Suppressor macrophage treated with lipopolysaccharide for 1 hour (primary cell): Measurements from ENCODE around the gene GABRB3.

Experiments used
- DNase-seq, 3 donors: peaks; one replicate each; pipeline ENCODE4 v3.0.0-alpha.2; 2020 to 2022

GABRB3 gene

GRCh38 chr15:26624128-26624527 lies 148.7 kb downstream of the GABRB3 start:
- DNase-seq: no peak

- DNase-seq: no peak
Measured at GRCh38 chr15:26623071-26623470, 149.8 kb downstream of the GABRB3 start.

GRCh38 chr15:26621816-26622215 lies 151.1 kb downstream of the GABRB3 start:
- no peak for DNase-seq

DNA sequence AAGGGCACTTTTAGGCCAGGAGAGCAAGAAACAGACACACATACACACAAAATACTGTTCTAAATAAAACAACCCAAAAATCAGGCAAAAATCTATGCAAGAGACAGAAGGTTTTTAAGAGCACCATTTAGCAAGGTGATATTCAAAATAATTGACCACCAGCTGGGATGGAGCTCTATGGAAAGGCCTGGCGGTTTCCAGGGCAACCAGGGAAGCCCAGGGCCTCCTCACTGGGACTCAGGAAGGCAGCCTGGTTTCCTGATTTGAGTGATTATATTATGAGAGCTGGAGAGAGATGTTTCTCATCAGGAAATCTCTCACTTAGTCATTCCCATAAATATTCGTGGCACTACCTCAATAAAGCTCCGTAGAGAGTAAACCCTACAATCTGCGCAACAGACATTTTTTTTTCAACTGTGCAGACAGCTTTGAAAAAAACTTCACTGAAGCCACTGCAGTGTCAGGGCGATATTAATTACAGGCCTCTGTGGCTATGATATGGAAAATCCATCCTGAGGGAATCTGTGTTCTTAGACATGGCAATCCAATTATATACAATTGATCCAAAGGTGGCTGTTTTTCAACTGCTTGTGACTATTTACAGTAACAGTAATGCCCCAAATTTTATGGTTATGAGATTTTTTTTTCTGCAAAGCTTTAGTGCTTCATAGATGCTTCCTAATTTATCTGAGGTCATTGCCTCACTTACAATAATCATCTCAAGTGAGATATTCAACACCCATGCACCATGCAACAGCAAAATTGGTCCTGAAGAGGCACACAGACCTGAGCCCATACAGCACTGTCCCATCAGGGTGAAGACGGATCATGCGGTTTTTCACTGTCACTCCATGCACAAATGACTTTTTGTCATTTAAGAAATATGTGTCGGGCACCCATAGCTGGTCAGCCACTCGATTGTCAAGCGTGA lies 152.1 kb downstream of the GABRB3 start:
- DNase-seq: no peak

DNA sequence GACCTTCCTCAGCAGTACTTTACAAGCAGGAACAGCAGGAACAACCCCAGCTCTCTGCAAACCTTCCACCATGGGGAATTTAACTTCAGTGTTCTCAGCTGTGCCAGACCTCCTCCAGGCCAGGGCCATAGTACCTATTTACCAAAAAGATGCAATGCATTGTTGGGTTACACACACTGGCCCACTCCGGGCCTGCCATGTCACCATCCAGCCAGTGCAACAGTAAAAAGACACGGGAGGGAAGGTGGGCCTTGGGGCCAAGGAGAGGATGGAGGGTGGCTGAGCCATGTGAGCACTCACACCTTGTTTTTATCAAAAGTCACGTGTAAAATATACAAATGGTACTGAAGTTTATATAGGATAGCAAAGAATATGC lies 157.0 kb downstream of the GABRB3 start:
- no peak for DNase-seq

GRCh38 chr15:26615188-26615926 lies 157.5 kb downstream of the GABRB3 start:
- DNase-seq: no peak

- no peak for DNase-seq
Measured at GRCh38 chr15:26614734-26615133, 158.1 kb downstream of the GABRB3 start.

- DNase-seq: no peak
Measured at GRCh38 chr15:26598704-26599103, 174.2 kb downstream of the GABRB3 start.

GRCh38 chr15:26595611-26596010 lies 177.3 kb downstream of the GABRB3 start:
- DNase-seq: no peak

DNA sequence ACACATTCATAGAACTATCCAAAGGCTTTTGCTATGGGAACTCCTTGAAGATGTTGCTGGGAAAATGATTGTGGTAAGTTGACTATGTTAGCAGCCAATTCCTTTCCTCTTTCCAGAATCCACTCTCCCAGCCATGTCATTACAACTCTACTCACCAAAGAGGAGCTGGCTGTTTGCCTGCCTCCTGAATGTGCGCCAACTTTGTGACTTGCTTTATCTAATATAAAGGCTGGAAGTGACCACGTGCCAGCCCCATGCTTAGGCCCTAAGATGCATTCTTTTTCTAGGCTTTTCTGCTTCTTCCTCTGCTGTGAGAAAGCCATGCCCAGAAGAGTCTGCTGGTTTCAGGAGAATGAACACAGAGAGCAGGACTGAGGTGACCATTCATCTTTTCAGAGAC lies 182.2 kb downstream of the GABRB3 start:
- no peak for DNase-seq

DNA sequence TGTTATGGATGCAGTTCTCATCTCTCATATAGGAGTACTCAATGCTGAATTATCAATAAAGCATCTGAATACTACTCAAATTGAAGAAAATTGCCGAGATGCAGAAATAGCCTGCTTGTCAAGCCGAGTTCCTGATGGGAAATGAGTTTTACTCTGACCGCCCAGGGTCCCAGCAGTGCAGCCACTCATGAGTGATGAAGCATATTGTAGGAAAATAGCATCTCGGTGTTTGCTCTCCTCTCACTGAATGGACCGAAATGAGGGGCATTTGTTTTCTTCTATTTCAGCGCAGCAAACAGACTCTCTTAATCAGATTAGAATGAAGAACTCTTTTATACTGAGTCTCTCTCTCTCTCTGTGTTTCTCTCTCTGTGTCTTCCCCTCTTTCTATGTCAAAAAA lies 190.0 kb downstream of the GABRB3 start:
- DNase-seq: no peak

DNA sequence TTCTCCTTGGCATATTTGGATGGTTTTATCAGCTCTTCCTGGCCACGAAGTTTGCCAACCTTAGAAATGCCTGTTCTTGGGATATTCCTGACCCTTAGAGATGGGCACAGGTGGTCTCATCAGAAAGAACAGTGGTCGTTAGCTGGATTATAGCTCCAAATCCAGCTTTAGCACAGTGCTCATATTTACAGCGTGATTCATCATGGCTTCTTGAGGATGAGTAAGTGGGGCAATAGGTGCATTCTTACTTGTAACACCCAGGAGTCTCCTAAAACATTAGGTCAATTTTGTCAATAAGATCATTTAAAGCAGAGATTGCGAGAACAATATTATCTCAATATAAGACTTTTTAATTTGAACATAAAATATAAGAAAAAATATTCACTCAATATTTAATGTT lies 191.9 kb downstream of the GABRB3 start:
- DNase-seq: no peak

GRCh38 chr15:26572602-26573350 lies 200.1 kb downstream of the GABRB3 start:
- DNase-seq: no peak

DNA sequence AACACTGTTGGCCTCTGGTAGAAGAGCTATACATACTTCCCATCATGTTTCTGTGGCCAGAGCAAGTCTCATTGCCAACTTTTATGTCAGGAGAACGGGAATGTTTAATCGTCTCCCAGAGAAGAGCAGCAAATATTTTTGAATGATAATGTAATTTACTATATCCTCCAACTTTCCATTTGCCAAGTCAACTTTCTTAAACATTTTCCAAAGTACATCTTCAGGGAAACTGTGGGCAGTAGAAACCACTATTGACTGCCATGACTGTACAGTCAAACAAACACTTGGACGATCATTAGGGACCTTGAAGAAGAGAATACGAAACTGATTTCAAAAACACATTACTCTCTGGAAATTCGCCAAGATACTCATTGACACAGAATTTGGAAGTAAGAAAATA lies 201.5 kb downstream of the GABRB3 start:
- no peak for DNase-seq

DNA sequence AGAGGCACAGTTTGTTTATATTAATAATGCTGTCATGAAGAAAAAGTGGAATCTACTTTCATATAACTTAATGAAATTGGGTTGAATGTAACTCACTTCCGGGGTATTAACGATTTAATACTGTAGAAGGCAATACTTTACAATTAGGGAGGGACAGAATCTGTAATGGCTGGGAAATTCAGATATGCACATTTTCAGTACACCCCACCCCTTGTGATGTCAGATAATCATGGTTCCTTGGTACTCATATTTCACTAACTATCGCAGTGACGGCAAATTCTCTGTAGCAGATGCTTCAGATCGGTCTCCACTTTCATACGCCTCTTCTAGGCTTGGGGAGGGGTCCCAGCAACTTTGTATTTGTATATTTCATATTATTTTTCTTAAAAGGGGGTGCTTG lies 207.3 kb downstream of the GABRB3 start:
- DNase-seq: no peak

GRCh38 chr15:26564361-26564760 lies 208.5 kb downstream of the GABRB3 start:
- DNase-seq: no peak

GRCh38 chr15:26562336-26562735 lies 210.5 kb downstream of the GABRB3 start:
- DNase-seq: no peak

- no peak for DNase-seq
Measured at GRCh38 chr15:26561896-26562295, 211.0 kb downstream of the GABRB3 start.

DNA sequence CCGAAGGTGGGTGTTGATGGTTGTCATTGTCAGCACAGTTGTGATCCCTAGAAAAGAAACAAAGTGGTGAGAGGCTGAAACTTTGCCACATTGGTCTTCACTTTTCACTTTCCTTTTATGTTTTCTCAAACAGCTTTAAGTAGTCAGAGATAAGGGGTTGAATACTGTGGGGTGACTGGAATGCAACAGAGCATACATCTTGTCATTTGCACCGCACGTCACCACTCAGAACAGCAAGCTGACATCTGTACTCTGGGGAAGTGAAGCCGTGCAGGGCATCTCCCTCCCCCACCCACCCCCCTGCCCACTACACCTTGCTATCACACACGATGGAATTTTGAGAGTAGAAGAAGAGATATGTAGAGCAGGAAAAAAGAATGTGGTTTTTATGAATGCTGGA lies 211.7 kb downstream of the GABRB3 start:
- no peak for DNase-seq

- DNase-seq: no peak
Measured at GRCh38 chr15:26555898-26556297, 217.0 kb downstream of the GABRB3 start.

DNA sequence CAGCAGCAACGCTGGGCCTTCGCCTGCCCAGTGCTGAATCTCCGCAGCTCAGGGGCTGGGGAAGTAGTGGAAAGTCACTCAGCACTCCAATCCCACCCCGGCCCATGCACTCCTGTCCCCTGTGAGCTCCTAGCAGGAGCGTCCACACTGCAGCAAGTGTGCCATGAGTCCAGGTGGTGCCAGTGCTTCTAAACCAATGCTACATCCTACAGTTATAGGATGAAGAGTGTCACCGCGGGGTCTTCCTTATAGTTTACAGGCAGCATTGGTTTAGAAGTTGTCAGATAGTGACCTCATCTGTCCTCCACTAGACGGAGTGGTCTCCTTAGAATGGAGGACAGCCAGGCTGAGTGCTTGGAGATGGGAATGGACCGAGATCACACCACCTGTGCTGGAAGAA lies 221.4 kb downstream of the GABRB3 start:
- DNase-seq: no peak

- no peak for DNase-seq
Measured at GRCh38 chr15:26550880-26551279, 222.0 kb downstream of the GABRB3 start.

GRCh38 chr15:26537663-26538062 lies 235.2 kb downstream of the GABRB3 start:
- no peak for DNase-seq

- DNase-seq: no peak
Measured at GRCh38 chr15:26531489-26531888, 241.4 kb downstream of the GABRB3 start.
